WTC11 (cell line): Measurements from ENCODE around the gene BTBD1.

Experiments
- CREB1 ChIP-seq: sonication (generic); formaldehyde crosslinking; IDR thresholded peaks from 2 replicates; pipeline ENCODE4 v1.8.0; 2023; ENCODE audit warnings: mild to moderate bottlenecking, missing genetic modification reagents
- CTCF ChIP-seq: fragments of 200-600 bp; IDR thresholded peaks from 2 replicates; pipeline ENCODE4 v1.8.0; 2022; ENCODE audit warnings: antibody characterized with exemption
- FOXJ3 ChIP-seq: sonication (generic); formaldehyde crosslinking; IDR thresholded peaks from 2 replicates; pipeline ENCODE4 v1.9.0; 2021; ENCODE audit warnings: missing genetic modification reagents, mild to moderate bottlenecking, borderline replicate concordance
- FOXK1 ChIP-seq: sonication (generic); formaldehyde crosslinking; IDR thresholded peaks from 2 replicates; pipeline ENCODE4 v1.8.0; 2022; ENCODE audit warnings: mild to moderate bottlenecking, moderate library complexity, missing genetic modification reagents
- JAZF1 ChIP-seq: fragments of 250-450 bp; sonication (Bioruptor Pico); IDR thresholded peaks from 2 replicates; pipeline ENCODE4 v1.9.0; 2021; ENCODE audit warnings: moderate library complexity, mild to moderate bottlenecking, inconsistent platforms
- JUN ChIP-seq: sonication (generic); formaldehyde crosslinking; IDR thresholded peaks from 2 replicates; pipeline ENCODE4 v1.8.0; 2023; ENCODE audit warnings: mild to moderate bottlenecking, missing genetic modification reagents
- MAX ChIP-seq: sonication (generic); formaldehyde crosslinking; IDR thresholded peaks from 2 replicates; pipeline ENCODE4 v1.8.0; 2022; ENCODE audit warnings: mild to moderate bottlenecking, missing genetic modification reagents
- NFYB ChIP-seq: sonication (generic); formaldehyde crosslinking; conservative IDR thresholded peaks from 2 replicates; pipeline ENCODE4 v1.8.0; 2022; ENCODE audit warnings: low read depth, missing genetic modification reagents
- NR1H2 ChIP-seq: sonication (generic); formaldehyde crosslinking; IDR thresholded peaks from 2 replicates; pipeline ENCODE4 v1.9.0; 2021; ENCODE audit warnings: mild to moderate bottlenecking, moderate library complexity, missing genetic modification reagents
- SP1 ChIP-seq: sonication (generic); formaldehyde crosslinking; conservative IDR thresholded peaks from 2 replicates; pipeline ENCODE4 v1.8.1; 2022; ENCODE audit warnings: missing genetic modification reagents
- TCF7 ChIP-seq: sonication (generic); formaldehyde crosslinking; IDR thresholded peaks from 2 replicates; pipeline ENCODE4 v1.8.0; 2022; ENCODE audit warnings: mild to moderate bottlenecking, low read depth, missing genetic modification reagents, moderate library complexity
- USF2 ChIP-seq: sonication (generic); formaldehyde crosslinking; IDR thresholded peaks from 2 replicates; pipeline ENCODE4 v1.8.1; 2023; ENCODE audit warnings: mild to moderate bottlenecking, missing genetic modification reagents, moderate library complexity
- ZNF138 ChIP-seq: sonication (generic); formaldehyde crosslinking; conservative IDR thresholded peaks from 2 replicates; pipeline ENCODE4 v1.8.1; 2022; ENCODE audit warnings: mild to moderate bottlenecking, moderate library complexity, missing genetic modification reagents
- ZSCAN18 ChIP-seq: fragments of 250-450 bp; sonication (Bioruptor Pico); IDR thresholded peaks from 2 replicates; pipeline ENCODE4 v2.1.2; 2022; ENCODE audit warnings: mild to moderate bottlenecking, moderate library complexity

- TF ChIP-seq CREB1 (no peak), SP1 (CRISPR knock-in tag) (no peak), TCF7 (no peak), JUN (CRISPR knock-in tag) (no peak), CTCF (no peak), NR1H2 (CRISPR knock-in tag) (no peak), MAX (no peak), NFYB (CRISPR knock-in tag) (no peak), ZSCAN18 (no peak), FOXJ3 (CRISPR knock-in tag) (no peak), ZNF138 (no peak), JAZF1 (CRISPR knock-in tag) (no peak), USF2 (CRISPR knock-in tag) (no peak), FOXK1 (CRISPR knock-in tag) (no peak)
These were observed 86.1 kb downstream of the BTBD1 start for GRCh38 chr15:82980981-82981380.
